HEK293T (cell line): ENCODE results near the gene GALK1.

Experiments used
- CTCF ChIA-PET: fragments of 350-600 bp; formaldehyde crosslinking; extraction: SDS; loops from one replicate; lab custom pipeline; 2021; ENCODE audit warnings: antibody characterized with exemption, inconsistent platforms; lab: Yijun Ruan, JAX
- POLR2A ChIA-PET: fragments of 350-600 bp; formaldehyde crosslinking; extraction: SDS; loops from one replicate; lab custom pipeline; 2020; ENCODE audit warnings: antibody characterized with exemption, inconsistent platforms; lab: Yijun Ruan, JAX
- DNase-seq: peaks from one replicate; pipeline ENCODE4 v3.0.0; 2012; ENCODE audit warnings: mixed read lengths; ENCODE audit errors: extremely low spot score
- ARNT ChIP-seq: fragments of 450-650 bp; IDR thresholded peaks from 2 replicates; pipeline ENCODE4 v1.6.1; 2017; ENCODE audit warnings: mild to moderate bottlenecking
- BHLHE40 ChIP-seq: fragments of 450-650 bp; IDR thresholded peaks from 2 replicates; pipeline ENCODE4 v1.6.1; 2016; ENCODE audit warnings: mild to moderate bottlenecking, moderate library complexity, borderline replicate concordance
- CTBP1 ChIP-seq: fragments of 450-650 bp; IDR thresholded peaks from 2 replicates; pipeline ENCODE4 v1.6.1; 2016; ENCODE audit warnings: borderline replicate concordance
- ELF4 ChIP-seq: fragments of 450-650 bp; IDR thresholded peaks from 2 replicates; pipeline ENCODE4 v1.6.1; 2017; ENCODE audit warnings: antibody characterized with exemption
- FOXA1 ChIP-seq: fragments of 450-650 bp; IDR thresholded peaks from 2 replicates; pipeline ENCODE4 v1.6.1; 2016; ENCODE audit warnings: mild to moderate bottlenecking
- FOXK2 ChIP-seq: fragments of 450-650 bp; IDR thresholded peaks from 2 replicates; pipeline ENCODE4 v1.6.1; 2016; ENCODE audit warnings: mild to moderate bottlenecking
- FOXM1 ChIP-seq: fragments of 450-650 bp; IDR thresholded peaks from 2 replicates; pipeline ENCODE4 v1.6.1; 2017; ENCODE audit warnings: mild to moderate bottlenecking, borderline replicate concordance
- HDGF ChIP-seq: fragments of 450-650 bp; IDR thresholded peaks from 2 replicates; pipeline ENCODE4 v1.6.1; 2017; ENCODE audit warnings: antibody characterized with exemption, borderline replicate concordance
- L3MBTL2 ChIP-seq: fragments of 450-650 bp; conservative IDR thresholded peaks from 2 replicates; pipeline ENCODE4 v1.6.1; 2016; ENCODE audit warnings: mild to moderate bottlenecking
- LEF1 ChIP-seq: fragments of 450-650 bp; IDR thresholded peaks from 2 replicates; pipeline ENCODE4 v1.6.1; 2017; ENCODE audit warnings: mild to moderate bottlenecking, borderline replicate concordance
- NFRKB ChIP-seq: fragments of 450-650 bp; IDR thresholded peaks from 2 replicates; pipeline ENCODE4 v1.6.1; 2016; ENCODE audit warnings: mild to moderate bottlenecking, moderate library complexity
- SP1 ChIP-seq: fragments of 450-650 bp; IDR thresholded peaks from 2 replicates; pipeline ENCODE4 v1.6.1; 2017
- SUZ12 ChIP-seq: fragments of 450-650 bp; IDR thresholded peaks from 2 replicates; pipeline ENCODE4 v1.6.1; 2016; ENCODE audit warnings: mild to moderate bottlenecking
- TARDBP ChIP-seq: fragments of 450-650 bp; IDR thresholded peaks from 2 replicates; pipeline ENCODE4 v1.6.1; 2016
- ZNF384 ChIP-seq: fragments of 450-650 bp; IDR thresholded peaks from 2 replicates; pipeline ENCODE4 v1.6.1; 2016
- TF ChIP-seq, protein P1 (sequence below): fragments of 450-650 bp; IDR thresholded peaks from 2 replicates; pipeline ENCODE4 v1.6.1; 2016

GALK1 gene

DNA sequence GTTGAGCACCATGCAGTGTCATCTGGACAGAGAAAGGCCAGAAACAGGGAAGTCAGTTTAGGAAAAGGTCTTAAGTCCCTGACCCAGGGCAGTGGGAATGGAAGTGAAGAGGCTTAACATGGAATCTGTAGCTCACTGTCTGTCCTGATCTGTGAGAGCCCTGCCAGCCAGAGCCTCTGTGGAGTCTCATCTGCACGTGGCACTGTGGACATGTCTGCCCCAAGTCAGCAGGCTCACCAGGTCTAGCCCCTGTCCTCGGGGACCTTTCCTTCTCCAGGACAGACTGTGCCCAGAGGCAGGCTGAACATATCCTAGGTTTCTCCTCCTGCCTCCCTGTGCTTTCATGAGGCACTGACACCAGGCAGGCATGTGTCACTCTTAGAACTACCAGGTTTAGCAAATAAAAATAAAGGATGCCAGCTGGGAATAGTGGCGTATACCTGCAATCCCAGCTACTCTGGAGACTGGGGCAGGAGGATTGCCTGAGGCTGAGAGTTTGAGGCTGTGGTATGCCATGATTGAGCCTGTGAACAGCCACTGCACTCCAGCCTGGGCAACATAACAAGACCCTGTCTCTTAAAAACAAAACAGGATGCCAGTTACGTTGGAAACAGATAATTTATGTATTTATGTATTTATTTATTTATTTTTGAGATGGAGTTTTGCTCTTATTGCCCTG, 42.0 kb upstream of the GALK1 start:
- ChIA-PET CTCF (no interaction called here), POLR2A (interaction anchor here (0.6 to 3.1 kb wide), 2 partner anchors 19 to 27 kb away, joined by 4 to 13 read pairs; a partner anchor contains a TSS)
- DNase-seq, result no peak
- TF ChIP-seq NFRKB (no peak), BHLHE40 (no peak), FOXM1 (no peak), FOXK2 (no peak), SUZ12 (no peak), ZNF384 (no peak)
- TF ChIP-seq, protein P1, sequence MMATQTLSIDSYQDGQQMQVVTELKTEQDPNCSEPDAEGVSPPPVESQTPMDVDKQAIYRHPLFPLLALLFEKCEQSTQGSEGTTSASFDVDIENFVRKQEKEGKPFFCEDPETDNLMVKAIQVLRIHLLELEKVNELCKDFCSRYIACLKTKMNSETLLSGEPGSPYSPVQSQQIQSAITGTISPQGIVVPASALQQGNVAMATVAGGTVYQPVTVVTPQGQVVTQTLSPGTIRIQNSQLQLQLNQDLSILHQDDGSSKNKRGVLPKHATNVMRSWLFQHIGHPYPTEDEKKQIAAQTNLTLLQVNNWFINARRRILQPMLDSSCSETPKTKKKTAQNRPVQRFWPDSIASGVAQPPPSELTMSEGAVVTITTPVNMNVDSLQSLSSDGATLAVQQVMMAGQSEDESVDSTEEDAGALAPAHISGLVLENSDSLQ, result no peak

GRCh38 chr17:75803883-75804282, 38.9 kb upstream of the GALK1 start:
- CTCF ChIA-PET, result interaction anchor here (1.3 kb wide), 1 partner anchor 21 kb away, joined by 4 read pairs; no protein-coding TSS in a partner anchor
- POLR2A ChIA-PET, result interaction anchor here (0.7 to 2.4 kb wide), 3 partner anchors 18 to 52 kb away, joined by 3 to 19 read pairs (median 3); partner anchors contain the start of gene WBP2
- TF ChIP-seq FOXA1, result no peak
- TF ChIP-seq, protein P1, result no peak
- TF ChIP-seq L3MBTL2, result no peak
- TF ChIP-seq FOXM1, result no peak
- no peak for TF ChIP-seq NFRKB
- no peak for TF ChIP-seq SUZ12
- TF ChIP-seq BHLHE40, result no peak
- no peak for TF ChIP-seq SP1
- no peak for TF ChIP-seq FOXK2
- TF ChIP-seq LEF1, result no peak
- TF ChIP-seq TARDBP, result no peak
- TF ChIP-seq CTBP1, result no peak
- DNase-seq, result no peak

GRCh38 chr17:75799402-75799801, 34.4 kb upstream of the GALK1 start:
- ChIA-PET CTCF (interaction anchor here (1.4 kb wide), 1 partner anchor 30 kb away, joined by 3 read pairs; no protein-coding TSS in a partner anchor), POLR2A (interaction anchor here (1.0 to 1.6 kb wide), 2 partner anchors 14 to 19 kb away, joined by 3 to 8 read pairs; partner anchors contain the start of gene UNK)
- DNase-seq, result no peak
- TF ChIP-seq FOXM1 (no peak), SP1 (no peak), ZNF384 (no peak), ARNT (no peak), ELF4 (no peak), BHLHE40 (no peak), L3MBTL2 (no peak), FOXA1 (no peak), LEF1 (no peak), SUZ12 (no peak)
- TF ChIP-seq, protein P1, result no peak

GRCh38 chr17:75795820-75796607, 31.0 kb upstream of the GALK1 start:
- ChIA-PET POLR2A (interaction anchor here (1.1 to 4.5 kb wide), 3 partner anchors 11 to 19 kb away, joined by 3 to 32 read pairs (median 31); partner anchors contain the start of gene UNK), CTCF (interaction anchor here (1.4 to 1.7 kb wide), 2 partner anchors 13 to 65 kb away, joined by 4 to 6 read pairs; no protein-coding TSS in a partner anchor)
- TF ChIP-seq L3MBTL2, result no peak
- TF ChIP-seq CTBP1, result no peak
- no peak for TF ChIP-seq FOXK2
- TF ChIP-seq SUZ12, result no peak
- no peak for TF ChIP-seq HDGF
- TF ChIP-seq SP1, result no peak
- no peak for TF ChIP-seq LEF1
- no peak for TF ChIP-seq BHLHE40
- no peak for DNase-seq

- no peak for DNase-seq
- POLR2A ChIA-PET, result interaction anchor here (1.2 to 4.5 kb wide), 3 partner anchors 9 to 16 kb away, joined by 3 to 32 read pairs (median 3); partner anchors contain the start of gene UNK
- CTCF ChIA-PET, result interaction anchor here (1.2 kb wide), 1 partner anchor 19 kb away, joined by 4 read pairs; no protein-coding TSS in a partner anchor
- TF ChIP-seq FOXM1, result no peak
- TF ChIP-seq BHLHE40, result no peak
- TF ChIP-seq SUZ12, result no peak
- TF ChIP-seq FOXK2, result no peak
- TF ChIP-seq NFRKB, result no peak
These were observed 28.5 kb upstream of the GALK1 start for GRCh38 chr17:75793460-75793859.

- ChIA-PET POLR2A (interaction anchor here (4.2 kb wide), 1 partner anchor 12 kb away, joined by 34 read pairs; a partner anchor contains a TSS), CTCF (interaction anchor here (1.5 kb wide), 1 partner anchor 8 kb away, joined by 7 read pairs; no protein-coding TSS in a partner anchor)
- no peak for TF ChIP-seq ZNF384
- no peak for TF ChIP-seq CTBP1
- no peak for TF ChIP-seq L3MBTL2
- TF ChIP-seq SUZ12, result no peak
- no peak for TF ChIP-seq ARNT
- no peak for TF ChIP-seq SP1
- TF ChIP-seq ELF4, result no peak
- TF ChIP-seq TARDBP, result no peak
- no peak for TF ChIP-seq BHLHE40
- no peak for TF ChIP-seq FOXA1
- TF ChIP-seq NFRKB, result no peak
- TF ChIP-seq, protein P1, result no peak
- no peak for TF ChIP-seq FOXK2
- TF ChIP-seq LEF1, result no peak
- TF ChIP-seq FOXM1, result no peak
- no peak for TF ChIP-seq HDGF
- no peak for DNase-seq
These were observed 26.3 kb upstream of the GALK1 start for GRCh38 chr17:75791254-75791653.
